ENCODE results near the gene RNASE7.

Gene RNASE7

DNA sequence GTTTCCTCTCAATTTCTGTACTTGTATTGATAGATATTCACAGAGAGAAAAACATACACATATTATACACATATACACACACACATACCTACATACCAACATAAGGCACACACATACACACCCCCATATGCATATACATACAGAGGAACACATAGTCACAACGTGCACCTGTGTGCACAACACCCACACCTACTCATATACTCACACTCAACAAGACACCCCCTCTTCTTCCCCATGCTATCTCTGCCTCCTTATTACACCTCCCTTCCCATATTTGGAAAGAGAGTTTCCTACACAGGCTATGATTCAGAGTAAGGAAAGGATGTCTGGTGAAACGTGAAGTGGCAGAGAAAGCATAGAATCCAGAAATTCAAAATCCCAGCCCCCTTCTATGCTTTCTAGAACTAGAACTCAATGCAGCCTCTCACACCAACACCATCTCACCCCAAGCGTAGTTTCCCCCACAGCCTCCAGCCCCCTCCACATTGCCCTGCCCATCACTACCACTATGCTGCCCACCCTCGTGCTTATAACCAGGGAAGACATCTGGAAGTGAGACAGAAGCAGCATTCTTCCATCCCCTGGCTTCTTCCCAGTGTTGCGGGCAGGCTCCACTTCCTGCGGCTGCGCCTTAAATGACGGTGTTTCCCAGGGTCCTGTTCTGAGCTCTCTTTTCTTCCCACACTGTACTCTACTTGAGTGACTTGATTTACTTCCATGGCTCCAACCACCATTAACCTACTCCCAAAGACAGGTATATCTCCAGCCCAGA is 17.9 kb downstream of the RNASE7 start:
- H3K4me2 ChIP-seq (ENCODE audit: low read depth, low read length, poor library complexity, severe bottlenecking) = no peak overlapping the region
- H3K27me3 ChIP-seq (ENCODE audit: low read length) = no peaks in the 10 kb centered on the region
- H3K9ac ChIP-seq (ENCODE audit: low read length) = no peak overlapping the region
- H3K9me3 ChIP-seq (ENCODE audit: insufficient read depth, low read length) = no peaks in the 10 kb centered on the region
- H3K27ac ChIP-seq (ENCODE audit: low read depth, low read length) = no peak overlapping the region
- no peaks in the 10 kb centered on the region for H3K79me2 ChIP-seq (ENCODE audit: insufficient read depth, low read length)
- H3K4me3 ChIP-seq (ENCODE audit: insufficient read depth, low read length, poor library complexity, severe bottlenecking) = no peak overlapping the region
- H3F3A ChIP-seq (ENCODE audit: insufficient read depth) = no peaks in the 10 kb centered on the region
- no peak overlapping the region for H2AFZ ChIP-seq (ENCODE audit: low read depth, low read length, severe bottlenecking)
- no peaks in the 10 kb centered on the region for H3K9me2 ChIP-seq (replicated peaks; ENCODE audit: insufficient read depth, low read length)
- TF ChIP-seq EZH2phosphoT487 (conservative IDR thresholded peaks at IDR 0.05; ENCODE audit: low read length) = no peak
- TF ChIP-seq CTCF (IDR thresholded peaks at IDR 0.05; ENCODE audit: insufficient read depth, low read length, poor library complexity, severe bottlenecking) = no peak
- no peaks in the 10 kb centered on the region for H4K20me1 ChIP-seq (ENCODE audit: low read depth, low read length)
- H3K36me3 ChIP-seq (ENCODE audit: low read length) = no peaks in the 10 kb centered on the region

- Histone ChIP-seq H3K79me2 (ENCODE audit: insufficient read depth, low read length) (no peaks in the 10 kb centered on the region), H3K4me2 (ENCODE audit: low read depth, low read length, poor library complexity, severe bottlenecking) (no peak overlapping the region), H3K27me3 (ENCODE audit: low read length) (no peaks in the 10 kb centered on the region), H3F3A (ENCODE audit: insufficient read depth) (no peaks in the 10 kb centered on the region), H4K20me1 (ENCODE audit: low read depth, low read length) (no peaks in the 10 kb centered on the region), H3K9ac (ENCODE audit: low read length) (no peak overlapping the region), H2AFZ (ENCODE audit: low read depth, low read length, severe bottlenecking) (no peak overlapping the region), H3K36me3 (ENCODE audit: low read length) (no peaks in the 10 kb centered on the region), H3K9me3 (ENCODE audit: insufficient read depth, low read length) (no peaks in the 10 kb centered on the region), H3K27ac (ENCODE audit: low read depth, low read length) (no peak overlapping the region), H3K9me2 (replicated peaks; ENCODE audit: insufficient read depth, low read length) (no peaks in the 10 kb centered on the region), H3K4me3 (ENCODE audit: insufficient read depth, low read length, poor library complexity, severe bottlenecking) (no peak overlapping the region)
- TF ChIP-seq CTCF (IDR thresholded peaks at IDR 0.05; ENCODE audit: insufficient read depth, low read length, poor library complexity, severe bottlenecking) (no peak), EZH2phosphoT487 (conservative IDR thresholded peaks at IDR 0.05; ENCODE audit: low read length) (no peak)
These were observed 18.6 kb downstream of the RNASE7 start for GRCh38 chr14:21060614-21061346.

DNA sequence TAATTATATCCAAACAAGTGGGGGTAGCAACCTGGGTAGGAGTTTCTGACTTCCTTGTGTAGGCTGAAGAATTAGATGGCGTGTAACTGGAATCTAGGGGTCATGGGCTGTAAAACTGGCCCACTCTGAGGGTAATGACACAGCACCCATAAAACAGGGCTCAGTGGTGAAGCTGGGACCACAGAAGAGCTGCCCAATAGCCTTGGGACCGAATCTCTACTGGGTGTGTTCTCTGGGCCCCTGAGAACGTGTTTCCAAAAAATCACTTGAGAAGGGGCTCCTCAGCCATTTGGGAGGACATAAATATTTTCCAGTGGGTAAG is 19.1 kb downstream of the RNASE7 start:
- Histone ChIP-seq H3K27ac (ENCODE audit: low read depth, low read length) (no peak overlapping the region), H3K36me3 (ENCODE audit: low read length) (no peaks in the 10 kb centered on the region), H3K79me2 (ENCODE audit: insufficient read depth, low read length) (no peaks in the 10 kb centered on the region), H3K27me3 (ENCODE audit: low read length) (no peaks in the 10 kb centered on the region), H3K4me2 (ENCODE audit: low read depth, low read length, poor library complexity, severe bottlenecking) (no peak overlapping the region), H3K9me2 (replicated peaks; ENCODE audit: insufficient read depth, low read length) (no peaks in the 10 kb centered on the region), H3K9me3 (ENCODE audit: insufficient read depth, low read length) (no peaks in the 10 kb centered on the region), H3F3A (ENCODE audit: insufficient read depth) (no peaks in the 10 kb centered on the region), H3K4me3 (ENCODE audit: insufficient read depth, low read length, poor library complexity, severe bottlenecking) (no peak overlapping the region), H4K20me1 (ENCODE audit: low read depth, low read length) (no peaks in the 10 kb centered on the region), H2AFZ (ENCODE audit: low read depth, low read length, severe bottlenecking) (no peak overlapping the region), H3K9ac (ENCODE audit: low read length) (no peak overlapping the region)
- TF ChIP-seq CTCF (IDR thresholded peaks at IDR 0.05; ENCODE audit: insufficient read depth, low read length, poor library complexity, severe bottlenecking) (no peak), EZH2phosphoT487 (conservative IDR thresholded peaks at IDR 0.05; ENCODE audit: low read length) (no peak)
